ENCODE measurements around the gene DAAM1. TPM values are rescaled to one million over a fixed set of nuclear protein-coding genes. Genes with fewer than 3 reads are reported as not detected.

The DAAM1 gene
- total and polyA plus RNA-seq, 2 donors (not counting 1 experiment from before 2014, with no cell fraction given): 11.2 to 34.3 TPM

DNA sequence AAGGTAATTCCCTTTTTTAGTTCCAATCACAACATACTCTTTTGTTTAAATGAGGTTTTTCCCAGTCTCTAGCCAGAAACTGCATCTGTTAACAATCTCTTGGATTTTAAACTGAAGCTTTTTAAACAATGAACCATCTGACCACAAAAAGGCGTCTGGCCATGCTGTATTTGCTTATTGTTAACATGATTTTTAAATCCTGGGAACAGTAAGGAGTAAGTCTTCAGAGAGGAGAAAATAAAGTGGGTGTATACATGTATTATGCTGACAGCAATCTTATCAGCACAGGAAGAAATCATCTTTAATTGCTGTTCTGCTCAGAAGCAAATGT, 106.2 kb downstream of the DAAM1 start:
- Mint-ChIP-seq H3K27ac (no peak overlapping the region), H3K4me1 (peaks cover 18% of the 10 kb centered on the region), H3K4me3 (no peak overlapping the region), H3K9me3 (ENCODE audit: insufficient read depth) (no peaks in the 10 kb centered on the region), H3K27me3 (no peaks in the 10 kb centered on the region)
- no peak for DNase-seq
- Histone ChIP-seq H3K9ac (ENCODE audit: low read length) (no peak overlapping the region), H3K27ac (ENCODE audit: low read length in 2 of 2) (no peak overlapping the region), H3K36me3 (replicated peaks in 1 of 2; ENCODE audit: control extremely low read depth in 1 of 2, control insufficient read depth in 1 of 2, extremely low read depth in 1 of 2, insufficient read depth in 2 of 2, low read length in 1 of 2) (peaks cover 9 to 19% of the 10 kb centered on the region in 2 experiments), H3K4me2 (replicated peaks; ENCODE audit: low read depth, low read length, poor library complexity, severe bottlenecking) (no peak overlapping the region), H3K4me1 (ENCODE audit: control insufficient read depth in 2 of 2, insufficient read depth in 2 of 2, low read length in 2 of 2) (peaks cover 4 to 6% of the 10 kb centered on the region in 2 donors), H3K4me3 (ENCODE audit: control extremely low read depth in 1 of 5, extremely low read depth in 1 of 5, insufficient read depth in 1 of 5, low read depth in 2 of 5, low read length in 4 of 5) (no peak overlapping the region), H3K27me3 (replicated peaks in 1 of 4; ENCODE audit: control extremely low read depth in 1 of 4, control insufficient read depth in 3 of 4, insufficient read depth in 4 of 4, low read length in 3 of 4) (no peaks in the 10 kb centered on the region), H3K79me2 (ENCODE audit: control insufficient read depth, insufficient read depth, low read length) (no peaks in the 10 kb centered on the region), H3K9me3 (ENCODE audit: control extremely low read depth in 1 of 3, control insufficient read depth in 2 of 3, insufficient read depth in 1 of 3, low read length in 2 of 3) (no peaks in the 10 kb centered on the region), H2AFZ (ENCODE audit: insufficient read depth, low read depth, low read length, poor library complexity, severe bottlenecking) (no peak overlapping the region), H4K20me1 (ENCODE audit: control insufficient read depth, insufficient read depth, low read length, poor library complexity, severe bottlenecking) (no peaks in the 10 kb centered on the region)
- TF ChIP-seq EZH2 (IDR thresholded peaks at IDR 0.05; ENCODE audit: borderline replicate concordance, insufficient read depth, low read depth, low read length, poor library complexity, severe bottlenecking): no peak
- TF ChIP-seq, protein P1, sequence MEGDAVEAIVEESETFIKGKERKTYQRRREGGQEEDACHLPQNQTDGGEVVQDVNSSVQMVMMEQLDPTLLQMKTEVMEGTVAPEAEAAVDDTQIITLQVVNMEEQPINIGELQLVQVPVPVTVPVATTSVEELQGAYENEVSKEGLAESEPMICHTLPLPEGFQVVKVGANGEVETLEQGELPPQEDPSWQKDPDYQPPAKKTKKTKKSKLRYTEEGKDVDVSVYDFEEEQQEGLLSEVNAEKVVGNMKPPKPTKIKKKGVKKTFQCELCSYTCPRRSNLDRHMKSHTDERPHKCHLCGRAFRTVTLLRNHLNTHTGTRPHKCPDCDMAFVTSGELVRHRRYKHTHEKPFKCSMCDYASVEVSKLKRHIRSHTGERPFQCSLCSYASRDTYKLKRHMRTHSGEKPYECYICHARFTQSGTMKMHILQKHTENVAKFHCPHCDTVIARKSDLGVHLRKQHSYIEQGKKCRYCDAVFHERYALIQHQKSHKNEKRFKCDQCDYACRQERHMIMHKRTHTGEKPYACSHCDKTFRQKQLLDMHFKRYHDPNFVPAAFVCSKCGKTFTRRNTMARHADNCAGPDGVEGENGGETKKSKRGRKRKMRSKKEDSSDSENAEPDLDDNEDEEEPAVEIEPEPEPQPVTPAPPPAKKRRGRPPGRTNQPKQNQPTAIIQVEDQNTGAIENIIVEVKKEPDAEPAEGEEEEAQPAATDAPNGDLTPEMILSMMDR (IDR thresholded peaks at IDR 0.05): no peak
- ChIA-PET CTCF (no interaction called here), POLR2A (no interaction called here)
- intact Hi-C loops (cut with micrococcal nuclease): no loop called here
- no peak for ATAC-seq (ENCODE audit: low read depth)
- no CpG with 5 or more reads among the region's 1 CpG for WGBS (ENCODE audit: insufficient coverage)

- CTCF ChIA-PET: no interaction called here
- Histone ChIP-seq H3K27ac (ENCODE audit: low read length in 2 of 2) (no peak overlapping the region), H3K4me2 (replicated peaks; ENCODE audit: low read depth, low read length, poor library complexity, severe bottlenecking) (no peak overlapping the region), H3K9me3 (ENCODE audit: control extremely low read depth in 1 of 3, control insufficient read depth in 2 of 3, insufficient read depth in 1 of 3, low read length in 2 of 3) (no peaks in the 10 kb centered on the region), H3K36me3 (replicated peaks in 1 of 2; ENCODE audit: control extremely low read depth in 1 of 2, control insufficient read depth in 1 of 2, extremely low read depth in 1 of 2, insufficient read depth in 2 of 2, low read length in 1 of 2) (peaks cover 7 to 19% of the 10 kb centered on the region in 2 experiments), H3K27me3 (replicated peaks in 1 of 4; ENCODE audit: control extremely low read depth in 1 of 4, control insufficient read depth in 3 of 4, insufficient read depth in 4 of 4, low read length in 3 of 4) (no peaks in the 10 kb centered on the region), H3K4me3 (ENCODE audit: control extremely low read depth in 1 of 5, extremely low read depth in 1 of 5, insufficient read depth in 1 of 5, low read depth in 2 of 5, low read length in 4 of 5) (no peak overlapping the region), H3K4me1 (ENCODE audit: control insufficient read depth in 2 of 2, insufficient read depth in 2 of 2, low read length in 2 of 2) (peaks cover 6% of the 10 kb centered on the region in 2 donors), H3K79me2 (ENCODE audit: control insufficient read depth, insufficient read depth, low read length) (no peaks in the 10 kb centered on the region), H4K20me1 (ENCODE audit: control insufficient read depth, insufficient read depth, low read length, poor library complexity, severe bottlenecking) (no peaks in the 10 kb centered on the region), H2AFZ (ENCODE audit: insufficient read depth, low read depth, low read length, poor library complexity, severe bottlenecking) (no peak overlapping the region), H3K9ac (ENCODE audit: low read length) (no peak overlapping the region)
- Mint-ChIP-seq H3K4me3 (no peak overlapping the region), H3K27ac (no peak overlapping the region), H3K27me3 (no peaks in the 10 kb centered on the region), H3K4me1 (peaks cover 22% of the 10 kb centered on the region), H3K9me3 (ENCODE audit: insufficient read depth) (no peaks in the 10 kb centered on the region)
- ATAC-seq (ENCODE audit: low read depth) (no peak), DNase-seq (no peak)
- POLR2A ChIA-PET: no interaction called here
- intact Hi-C loops (cut with micrococcal nuclease): no loop called here
- TF ChIP-seq, protein P1 (IDR thresholded peaks at IDR 0.05): no peak
- no peak for TF ChIP-seq EZH2 (IDR thresholded peaks at IDR 0.05; ENCODE audit: borderline replicate concordance, insufficient read depth, low read depth, low read length, poor library complexity, severe bottlenecking)
These were observed 107.5 kb downstream of the DAAM1 start for GRCh38 chr14:59295951-59296350.
